Measurements from ENCODE around the gene HTR3A.

DNA sequence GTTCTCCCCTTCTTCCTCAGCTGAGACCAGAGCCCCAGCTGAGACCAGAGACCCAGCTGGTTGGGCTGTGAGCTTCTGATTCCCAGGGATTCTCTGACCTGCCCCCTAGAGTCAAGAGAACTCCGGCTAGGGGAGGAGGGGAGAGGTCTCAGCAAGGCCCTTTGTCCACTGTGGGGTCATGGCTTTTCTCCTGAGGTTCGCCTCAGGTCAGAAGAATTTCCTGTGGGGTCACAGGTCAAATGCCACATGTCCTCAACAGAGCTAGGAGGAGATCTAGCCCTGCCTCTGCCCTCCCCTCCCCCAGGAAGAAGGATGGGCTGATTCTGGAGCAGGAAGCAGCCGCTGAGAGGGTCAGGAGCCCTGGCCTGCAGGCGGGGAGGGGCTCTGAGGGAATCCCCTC lies 23.7 kb downstream of the HTR3A start:
- TF ChIP-seq, protein P1, sequence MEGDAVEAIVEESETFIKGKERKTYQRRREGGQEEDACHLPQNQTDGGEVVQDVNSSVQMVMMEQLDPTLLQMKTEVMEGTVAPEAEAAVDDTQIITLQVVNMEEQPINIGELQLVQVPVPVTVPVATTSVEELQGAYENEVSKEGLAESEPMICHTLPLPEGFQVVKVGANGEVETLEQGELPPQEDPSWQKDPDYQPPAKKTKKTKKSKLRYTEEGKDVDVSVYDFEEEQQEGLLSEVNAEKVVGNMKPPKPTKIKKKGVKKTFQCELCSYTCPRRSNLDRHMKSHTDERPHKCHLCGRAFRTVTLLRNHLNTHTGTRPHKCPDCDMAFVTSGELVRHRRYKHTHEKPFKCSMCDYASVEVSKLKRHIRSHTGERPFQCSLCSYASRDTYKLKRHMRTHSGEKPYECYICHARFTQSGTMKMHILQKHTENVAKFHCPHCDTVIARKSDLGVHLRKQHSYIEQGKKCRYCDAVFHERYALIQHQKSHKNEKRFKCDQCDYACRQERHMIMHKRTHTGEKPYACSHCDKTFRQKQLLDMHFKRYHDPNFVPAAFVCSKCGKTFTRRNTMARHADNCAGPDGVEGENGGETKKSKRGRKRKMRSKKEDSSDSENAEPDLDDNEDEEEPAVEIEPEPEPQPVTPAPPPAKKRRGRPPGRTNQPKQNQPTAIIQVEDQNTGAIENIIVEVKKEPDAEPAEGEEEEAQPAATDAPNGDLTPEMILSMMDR (IDR thresholded peaks at IDR 0.05; ENCODE audit: low read length): no peak
- TF ChIP-seq EZH2phosphoT487 (IDR thresholded peaks at IDR 0.05; ENCODE audit: low read length): no peak

Measured in MM.1S (cell line).